ENCODE measurements around the gene SLC13A5.
A peak's percentile ranks its signal among the peaks of the same experiment; 100 is the strongest.
"Not testable (repeated sequence)": the region's sequence is repeated elsewhere in the genome, so short reads cannot be mapped to it uniquely, and the experiment has no call there.

SLC13A5 gene

GRCh38 chr17:6660101-6660500 is 53.1 kb downstream of the SLC13A5 start:
- no peak for DNase-seq

GRCh38 chr17:6658411-6658810 is 54.8 kb downstream of the SLC13A5 start:
- not testable (repeated sequence) for DNase-seq

DNA sequence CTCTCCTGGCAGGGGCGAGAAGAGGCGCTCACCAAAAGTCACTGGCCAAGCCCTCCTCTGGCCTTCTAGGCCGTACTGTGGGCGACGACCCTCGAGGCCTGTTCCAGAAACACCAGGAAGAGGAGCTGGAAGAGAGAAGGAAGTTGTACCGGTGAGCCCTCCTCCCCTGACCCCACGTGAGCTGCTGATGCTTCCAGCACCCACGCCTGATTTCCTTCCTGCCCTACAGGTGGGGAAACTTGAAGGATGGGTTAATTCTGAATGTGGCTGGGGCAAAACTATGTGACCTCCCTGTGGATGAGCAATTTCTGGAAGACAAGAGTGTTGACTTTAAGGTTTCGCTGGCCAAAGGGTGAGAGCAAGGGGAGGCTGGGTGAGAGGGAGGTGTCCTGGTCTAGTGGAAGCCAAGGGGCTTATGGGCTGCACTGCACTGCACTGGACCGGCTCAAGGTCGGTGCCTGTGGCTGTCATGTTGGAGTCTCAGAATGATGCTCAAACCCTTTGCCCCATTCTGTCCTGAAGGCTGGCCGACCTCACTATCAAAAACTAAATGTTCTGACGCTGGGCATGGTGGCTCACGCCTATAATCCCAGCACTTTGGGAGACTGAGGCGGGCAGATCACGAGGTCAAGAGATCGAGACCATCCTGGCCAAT is 55.4 kb downstream of the SLC13A5 start:
- DNase-seq = no peak

DNA sequence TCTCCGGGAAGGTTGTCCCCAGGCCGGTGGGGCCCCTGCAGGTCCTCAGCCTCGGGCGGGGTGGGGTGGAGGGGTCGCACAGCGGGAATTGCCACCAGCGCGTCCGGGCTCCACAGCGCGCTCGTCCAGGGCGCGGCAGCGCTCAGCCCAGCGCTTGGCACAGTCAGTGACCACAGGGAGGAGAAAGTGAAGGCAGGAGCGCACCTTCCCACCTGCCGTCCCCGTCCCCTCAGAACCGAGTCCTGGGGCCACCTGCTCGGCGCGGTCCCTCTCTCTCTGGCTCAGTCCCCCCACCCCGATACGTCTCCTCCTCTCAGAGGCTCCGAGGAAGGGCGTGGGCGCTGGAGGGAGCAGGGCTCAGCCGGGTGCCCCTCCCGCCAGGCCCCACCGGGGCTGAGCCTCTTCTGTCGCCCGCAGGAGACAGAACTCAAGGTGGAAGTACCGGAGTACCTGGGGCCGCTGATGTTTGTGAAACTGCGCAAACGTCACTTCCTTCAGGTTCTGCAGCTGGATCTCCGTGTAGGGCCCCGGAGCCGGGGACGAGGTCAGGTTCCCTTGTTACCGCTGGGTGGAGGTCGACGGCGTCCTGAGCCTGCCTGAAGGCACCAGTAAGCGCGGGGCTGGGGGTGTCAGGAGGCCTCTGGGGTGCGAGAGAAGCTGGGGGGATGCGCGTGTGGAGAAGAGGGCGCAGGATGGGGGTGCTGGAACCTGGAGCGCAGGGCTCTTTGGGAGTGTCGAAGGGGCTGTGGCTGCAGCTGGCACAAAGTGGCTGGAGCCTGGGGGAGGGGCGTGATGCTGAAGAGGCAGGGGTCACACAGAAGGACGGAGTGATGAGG is 56.2 kb downstream of the SLC13A5 start:
- DNase-seq = not testable (repeated sequence)

DNA sequence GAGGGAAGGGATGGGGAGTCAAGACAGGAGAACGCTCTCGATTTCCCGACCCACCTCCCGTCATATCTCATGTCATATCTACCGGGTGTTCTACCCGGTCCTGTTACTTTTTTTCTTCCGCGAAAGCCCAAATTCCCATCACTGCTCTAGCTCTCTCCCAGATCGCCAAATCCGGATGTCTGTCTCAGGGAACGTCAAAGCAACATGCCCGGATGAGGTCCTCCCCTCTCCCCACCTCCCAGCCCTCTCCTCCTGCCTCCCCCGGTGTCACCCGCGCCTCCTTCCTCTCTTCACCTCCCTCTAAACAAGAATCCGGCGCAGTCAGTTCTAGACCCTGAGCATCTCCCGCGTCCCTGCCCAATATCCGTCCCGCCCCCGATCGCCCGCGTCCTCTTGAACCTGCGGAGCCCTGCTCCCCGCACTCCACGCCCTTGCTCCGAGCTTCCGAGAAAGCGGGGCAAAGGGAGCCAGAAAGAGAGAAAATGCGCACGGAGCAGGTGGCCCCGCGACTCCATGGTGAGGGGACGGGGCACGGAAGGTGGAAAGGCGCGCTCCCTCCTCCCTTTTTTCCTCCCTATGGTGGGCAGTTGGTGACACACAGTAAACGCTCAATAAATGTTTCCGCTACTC is 57.3 kb downstream of the SLC13A5 start:
- not testable (repeated sequence) for DNase-seq

DNA sequence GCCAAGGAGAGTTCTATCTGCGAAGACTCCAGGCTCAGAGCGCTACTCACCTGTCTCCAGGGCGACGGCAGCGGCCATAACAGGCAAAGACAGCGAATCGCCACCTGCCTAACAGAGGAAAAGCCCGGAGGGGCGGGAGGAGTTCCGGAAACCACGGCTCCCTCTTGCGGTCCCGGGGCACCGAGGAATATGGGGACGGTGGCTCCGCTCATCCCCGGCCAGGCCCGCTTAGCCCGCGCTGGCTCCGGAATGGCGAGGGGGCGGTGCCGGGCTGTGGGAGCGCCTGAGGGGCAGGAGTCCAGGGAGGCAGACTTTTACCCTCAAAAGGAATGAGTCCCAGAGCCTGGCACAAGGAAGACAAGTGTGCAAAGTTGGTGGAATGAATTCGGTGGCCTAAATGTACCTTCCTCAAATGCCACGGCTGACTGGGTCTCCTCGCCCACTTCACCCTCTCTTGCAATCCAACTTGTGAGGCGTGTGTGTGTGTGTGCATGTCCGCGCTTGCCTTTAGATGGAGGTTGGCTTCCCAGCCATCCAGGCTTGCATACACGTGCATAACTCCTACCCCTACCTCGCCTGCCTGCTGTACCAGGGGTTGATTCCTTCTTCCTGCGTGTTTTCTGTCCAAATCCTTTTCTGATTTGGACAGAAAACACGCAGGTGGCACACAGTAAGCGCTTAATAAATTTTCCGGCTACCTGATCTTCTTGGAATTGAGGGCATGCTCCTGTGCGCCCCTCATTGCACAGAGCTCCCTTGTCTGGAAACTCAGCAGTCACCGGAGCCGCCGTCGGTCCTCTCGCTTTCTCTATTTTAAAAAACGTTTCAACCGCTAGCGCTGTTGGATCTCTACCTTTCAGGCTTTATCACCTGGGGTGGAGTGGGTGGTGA is 58.1 kb downstream of the SLC13A5 start:
- no peak for DNase-seq

- DNase-seq = peak; percentile 85
Observed at GRCh38 chr17:6651919-6652452, 61.2 kb downstream of the SLC13A5 start.

DNA sequence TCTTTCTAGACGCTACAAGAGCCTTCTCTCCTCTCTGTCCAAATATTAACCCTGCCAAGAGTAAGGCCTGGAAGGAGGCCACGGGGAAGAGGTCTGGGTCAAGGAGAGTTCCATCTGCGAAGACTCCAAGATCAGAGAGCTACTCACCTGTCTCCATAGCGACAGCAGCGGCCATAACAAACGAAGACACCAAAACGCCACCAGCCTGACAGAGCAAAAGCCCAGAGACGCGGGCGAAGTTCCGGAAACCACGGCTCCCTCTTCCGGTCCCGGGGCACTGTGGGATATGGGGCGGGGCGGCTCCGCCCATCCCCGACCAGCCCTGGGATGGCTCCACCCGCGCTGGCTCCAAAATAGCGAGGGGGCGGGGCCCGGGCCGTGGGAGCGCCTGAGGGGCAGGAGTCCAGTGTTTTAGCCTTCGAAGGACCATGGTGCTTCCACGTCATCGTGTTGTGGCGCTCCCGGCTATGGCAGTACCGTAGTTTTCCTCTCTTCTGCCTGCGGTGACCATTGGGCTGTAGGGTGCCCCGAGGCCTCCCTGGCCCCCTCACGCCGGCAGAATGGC is 61.7 kb downstream of the SLC13A5 start, which contains the start of the genes C17orf100 and MED31:
TSS of gene C17orf100 (plus strand) at position 409 of the 565 bp plus-strand sequence. CDS start at position 561, 152 bp downstream.
TSS of gene MED31 (minus strand) at position 252 of the 565 bp plus-strand sequence. CDS start at position 175, 77 bp downstream.
- DNase-seq = peak; percentile 96

GRCh38 chr17:6648181-6648580 is 65.0 kb downstream of the SLC13A5 start:
- DNase-seq = no peak

DNA sequence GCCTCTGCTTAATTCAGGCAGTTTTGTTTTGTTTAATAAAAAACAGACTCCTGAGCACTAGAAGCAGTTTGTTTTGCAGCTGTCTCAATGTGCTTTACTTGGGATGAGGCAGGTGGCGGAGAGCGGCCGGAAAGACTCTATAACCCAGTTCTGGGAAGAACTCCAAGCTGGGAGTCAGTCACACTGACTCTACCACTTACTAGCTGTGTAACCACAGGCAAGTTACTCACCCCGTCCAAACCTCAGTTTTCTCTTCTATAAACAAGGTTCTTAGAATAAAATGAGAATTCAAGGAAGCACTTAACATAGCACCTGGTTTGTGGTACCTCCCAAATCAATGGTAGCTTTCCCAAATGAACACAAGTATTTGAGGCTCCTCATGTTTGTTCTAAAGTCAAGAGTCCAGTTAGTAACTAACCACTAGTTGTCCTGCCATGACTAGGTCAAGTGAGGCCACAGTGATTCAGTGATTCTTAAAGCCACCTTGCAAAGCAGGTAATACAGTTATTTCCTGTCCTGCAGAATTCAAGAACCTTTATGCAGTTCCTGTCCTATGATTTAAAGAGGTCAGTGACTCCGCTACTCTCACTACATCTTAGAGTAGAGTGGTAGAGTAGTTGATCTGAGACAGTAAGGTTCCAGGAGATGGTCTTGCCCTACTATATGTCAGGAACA is 69.6 kb downstream of the SLC13A5 start:
- no peak for DNase-seq

GRCh38 chr17:6642592-6642991 is 70.6 kb downstream of the SLC13A5 start:
- DNase-seq = no peak

GRCh38 chr17:6641247-6641863 is 71.8 kb downstream of the SLC13A5 start:
- DNase-seq = no peak

GRCh38 chr17:6640536-6641246 is 72.5 kb downstream of the SLC13A5 start, which contains the start of the genes KIAA0753 and TXNDC17:
KIAA0753 (minus strand) TSS chr17:6640711; CDS start chr17:6635103, 5,608 bp downstream.
TXNDC17 (plus strand) TSS chr17:6641060; CDS start chr17:6641083, 23 bp downstream.
- DNase-seq = peak; percentile 95

DNA sequence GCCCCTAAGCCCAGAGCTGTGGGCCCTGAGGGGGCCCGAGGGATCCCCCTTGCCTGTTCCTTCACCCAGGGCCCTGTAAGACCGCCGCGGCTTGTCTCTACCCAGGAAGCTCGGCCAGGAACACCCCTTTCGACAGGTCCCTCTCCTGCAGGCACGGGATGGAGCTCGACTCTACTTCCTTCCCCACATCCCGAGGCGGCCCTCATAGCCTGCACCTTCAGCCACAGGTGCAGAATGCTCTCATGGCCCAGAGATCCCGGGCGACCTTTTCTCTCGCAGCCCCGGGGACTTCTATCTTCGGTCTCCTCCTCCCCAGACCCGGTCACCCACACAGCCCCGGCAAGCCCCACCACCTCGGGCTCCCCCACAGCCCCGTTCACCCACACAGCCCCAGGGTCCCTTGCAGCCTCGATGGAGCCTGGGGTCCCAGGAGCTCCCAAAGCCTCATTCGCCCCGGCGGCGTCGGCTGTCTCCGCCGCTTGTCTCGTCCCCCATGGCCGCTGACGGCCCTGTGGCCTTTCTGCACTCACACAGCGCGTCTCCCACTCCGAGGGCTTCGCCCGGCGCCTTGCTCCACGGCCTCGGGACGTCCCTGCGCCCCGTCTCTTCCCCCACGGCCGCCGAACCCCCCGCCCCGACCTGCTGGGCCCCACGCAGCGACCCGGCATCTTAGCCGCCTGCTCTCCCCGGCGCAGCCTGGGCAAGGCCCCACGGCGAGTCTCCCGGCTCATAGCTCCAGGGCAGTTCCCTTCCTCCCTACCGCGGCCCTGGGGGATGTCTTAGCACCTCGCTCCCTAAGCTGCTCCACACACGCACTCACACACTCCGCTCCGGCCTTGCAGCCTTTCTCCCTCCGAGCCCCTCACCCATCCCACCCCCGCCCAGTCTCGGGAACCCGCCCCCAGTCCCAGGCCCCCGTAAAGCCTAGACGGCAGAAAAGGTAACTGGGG is 73.3 kb downstream of the SLC13A5 start:
- DNase-seq = peak; percentile 58

- DNase-seq = no peak
Observed at GRCh38 chr17:6639014-6639585, 74.1 kb downstream of the SLC13A5 start.

- DNase-seq = no peak
Observed at GRCh38 chr17:6638046-6638908, 74.9 kb downstream of the SLC13A5 start.

- no peak for DNase-seq
Observed at GRCh38 chr17:6637458-6637840, 75.7 kb downstream of the SLC13A5 start.
